Cardiac fibroblast (primary cell): Measurements from ENCODE around the gene CCDC63.

Experiments
- DNase-seq, 2 donors: peaks; one replicate each; pipeline versions ENCODE4 v3.0.0 to v3.0.0-alpha.2; 2010; ENCODE audit warnings: low read depth in 2 of 2
- H3K4me3 ChIP-seq, 2 donors: replicated peaks in 1 of 2; 1 replicate in 1 of 2; 2 replicates in 1 of 2; pipeline ENCODE4 v1.5.1; 2011; ENCODE audit warnings: low read depth in 2 of 2, low read length in 2 of 2, mild to moderate bottlenecking in 2 of 2, moderate library complexity in 1 of 2
- TF ChIP-seq, protein P1 (sequence below): IDR thresholded peaks from one replicate; pipeline ENCODE4 v1.5.1; 2011; ENCODE audit warnings: low read depth, mild to moderate bottlenecking, low read length, inconsistent platforms

Gene CCDC63

DNA sequence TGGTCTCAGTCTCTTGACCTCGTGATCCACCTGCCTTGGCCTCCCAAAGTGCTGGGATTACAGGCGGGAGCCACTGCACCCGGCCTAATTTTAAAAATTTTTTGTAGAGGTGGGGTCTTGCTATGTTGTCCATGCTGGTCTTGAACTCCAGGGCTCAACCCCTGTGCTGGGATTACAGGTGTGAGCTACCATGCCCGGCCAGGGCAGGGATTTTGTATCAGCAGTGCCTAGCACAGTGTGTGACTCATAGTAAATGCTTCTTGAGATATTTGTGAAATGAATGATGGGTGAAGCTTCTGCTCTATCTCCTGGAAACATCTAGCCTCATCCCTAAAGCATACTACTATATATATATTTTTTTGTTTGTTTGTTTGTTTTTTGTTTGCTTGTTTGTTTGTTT lies 36.5 kb downstream of the CCDC63 start:
- DNase-seq: no peak
- no peak overlapping the region for H3K4me3 ChIP-seq
- TF ChIP-seq, protein P1, sequence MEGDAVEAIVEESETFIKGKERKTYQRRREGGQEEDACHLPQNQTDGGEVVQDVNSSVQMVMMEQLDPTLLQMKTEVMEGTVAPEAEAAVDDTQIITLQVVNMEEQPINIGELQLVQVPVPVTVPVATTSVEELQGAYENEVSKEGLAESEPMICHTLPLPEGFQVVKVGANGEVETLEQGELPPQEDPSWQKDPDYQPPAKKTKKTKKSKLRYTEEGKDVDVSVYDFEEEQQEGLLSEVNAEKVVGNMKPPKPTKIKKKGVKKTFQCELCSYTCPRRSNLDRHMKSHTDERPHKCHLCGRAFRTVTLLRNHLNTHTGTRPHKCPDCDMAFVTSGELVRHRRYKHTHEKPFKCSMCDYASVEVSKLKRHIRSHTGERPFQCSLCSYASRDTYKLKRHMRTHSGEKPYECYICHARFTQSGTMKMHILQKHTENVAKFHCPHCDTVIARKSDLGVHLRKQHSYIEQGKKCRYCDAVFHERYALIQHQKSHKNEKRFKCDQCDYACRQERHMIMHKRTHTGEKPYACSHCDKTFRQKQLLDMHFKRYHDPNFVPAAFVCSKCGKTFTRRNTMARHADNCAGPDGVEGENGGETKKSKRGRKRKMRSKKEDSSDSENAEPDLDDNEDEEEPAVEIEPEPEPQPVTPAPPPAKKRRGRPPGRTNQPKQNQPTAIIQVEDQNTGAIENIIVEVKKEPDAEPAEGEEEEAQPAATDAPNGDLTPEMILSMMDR: no peak

- TF ChIP-seq, protein P1: no peak
- DNase-seq: no peak
- H3K4me3 ChIP-seq: no peak overlapping the region
Measured at GRCh38 chr12:110885152-110885840, 38.5 kb downstream of the CCDC63 start.

DNA sequence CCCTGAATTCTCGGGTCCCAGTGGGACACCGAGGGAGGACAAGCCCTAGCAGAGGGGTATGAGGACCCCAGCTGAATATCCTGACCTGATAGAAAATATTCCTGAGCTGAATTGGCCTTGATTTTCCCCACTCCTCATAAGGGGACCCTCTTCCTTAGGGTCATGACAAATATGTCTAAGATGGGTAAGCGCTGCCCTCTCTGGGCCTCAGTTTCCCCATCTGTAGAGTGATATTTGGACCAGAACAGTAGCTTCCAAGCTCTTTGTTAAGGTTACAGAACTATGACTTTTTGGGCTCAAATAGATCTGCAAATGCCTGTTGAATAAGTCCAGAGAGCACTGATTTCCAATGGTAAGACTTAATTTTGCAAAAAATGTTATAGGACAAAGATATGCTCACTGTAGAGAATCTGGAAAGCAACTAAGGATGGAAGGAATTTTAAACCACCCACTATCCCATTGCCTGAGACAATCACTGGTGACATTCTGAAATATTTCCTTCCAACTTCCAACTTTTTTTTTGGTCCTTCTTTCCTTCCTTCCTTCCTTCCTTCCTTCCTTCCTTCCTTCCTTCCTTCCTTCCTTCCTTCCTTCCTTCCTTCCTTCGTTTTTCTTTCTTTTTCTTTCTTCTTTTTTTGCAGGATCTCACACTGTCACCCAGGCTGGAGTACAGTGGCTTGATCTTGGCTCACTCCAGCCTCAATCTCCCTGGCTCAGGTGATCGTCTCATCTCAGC lies 41.6 kb downstream of the CCDC63 start:
- TF ChIP-seq, protein P1: no peak
- peak in 1 of 2 donors; percentile 7 for DNase-seq
- H3K4me3 ChIP-seq: no peak overlapping the region

DNA sequence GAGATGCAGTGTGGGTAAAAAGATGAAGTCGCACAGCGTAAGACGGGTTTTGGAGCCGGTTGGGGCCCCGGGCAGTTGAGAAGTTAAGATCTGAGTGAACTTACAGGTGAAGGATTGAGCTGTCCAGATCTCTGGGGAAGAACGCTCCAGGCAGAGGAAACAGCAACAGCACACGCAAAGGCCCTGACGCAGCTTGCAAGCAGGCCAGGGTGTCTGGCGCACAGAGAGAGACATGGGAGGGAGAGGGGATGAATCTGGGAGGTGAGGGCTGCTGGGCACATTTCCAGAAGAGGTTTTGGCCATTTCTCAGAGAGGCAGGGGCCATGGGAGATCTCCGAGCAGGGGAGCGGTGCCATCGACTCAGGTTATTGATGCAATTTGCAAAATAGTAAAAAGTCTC lies 42.6 kb downstream of the CCDC63 start:
- DNase-seq: no peak
- H3K4me3 ChIP-seq: no peak overlapping the region
- TF ChIP-seq, protein P1: no peak

DNA sequence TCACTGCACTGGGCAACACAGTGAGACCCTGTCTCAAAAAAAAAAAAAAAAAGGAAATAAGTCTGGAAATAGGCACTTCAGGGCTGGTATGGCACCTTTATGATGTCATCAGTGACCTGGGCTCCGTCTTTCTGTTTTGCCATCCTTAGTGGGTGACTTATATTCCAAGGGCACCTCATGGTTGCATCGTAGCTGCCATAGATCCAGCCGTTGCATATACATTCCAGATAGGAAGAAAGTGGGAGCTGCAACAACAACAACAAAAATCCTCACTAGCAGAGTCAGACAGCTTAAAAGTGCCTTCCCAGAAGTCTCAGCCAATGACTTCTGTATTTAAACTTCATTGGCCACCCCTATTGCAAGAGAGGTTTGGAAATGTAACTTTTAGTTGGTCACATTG lies 47.2 kb downstream of the CCDC63 start:
- H3K4me3 ChIP-seq: no peak overlapping the region

DNA sequence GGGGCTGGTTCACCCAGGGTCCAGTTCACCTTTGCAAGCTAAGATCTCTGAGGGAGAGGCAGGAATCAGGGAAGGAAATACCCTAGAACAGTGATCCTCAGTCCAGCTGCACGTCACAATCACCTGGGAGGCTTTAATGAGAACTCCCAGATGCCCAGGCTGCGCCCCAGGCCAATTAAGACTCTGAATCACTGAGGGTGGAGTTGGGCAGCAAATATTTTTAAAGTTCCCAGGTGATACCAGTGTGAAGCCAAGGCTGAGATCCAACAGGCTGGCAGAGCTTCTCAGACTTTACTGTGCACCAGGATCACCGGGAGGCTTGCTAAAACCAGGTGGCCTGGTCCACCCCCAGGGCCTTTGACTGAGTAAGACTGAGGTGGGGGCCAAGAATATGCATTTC lies 49.8 kb downstream of the CCDC63 start:
- TF ChIP-seq, protein P1: no peak
- H3K4me3 ChIP-seq: no peak overlapping the region
- no peak for DNase-seq

More for the DNA sequence above, 47.2 kb downstream of the CCDC63 start:
- no peak for DNase-seq
- TF ChIP-seq, protein P1: no peak

- no peak overlapping the region for H3K4me3 ChIP-seq
- TF ChIP-seq, protein P1: no peak
- no peak for DNase-seq
Measured at GRCh38 chr12:110901401-110901800, 54.6 kb downstream of the CCDC63 start.
